H9 (cell line): Measurements from ENCODE around the gene JUNB. TPM values are rescaled to one million over a fixed set of nuclear protein-coding genes. Genes with fewer than 3 reads are reported as not detected.

ENCODE experiments used
- DNase-seq: peaks from one replicate; pipeline ENCODE4 v3.0.0-alpha.2; 2017
- H2AFZ ChIP-seq: one replicate; pipeline ENCODE4 v1.6.1; 2013; ENCODE audit warnings: mild to moderate bottlenecking, low read length, control low read depth, moderate library complexity
- H2AK5ac ChIP-seq: 2 replicates; pipeline ENCODE4 v1.6.1; 2013; ENCODE audit warnings: low read length, control low read depth, mixed read lengths; ENCODE audit not compliant: insufficient read length
- H2BK120ac ChIP-seq: one replicate; pipeline ENCODE4 v1.6.1; 2013; ENCODE audit warnings: low read depth, mild to moderate bottlenecking, low read length, control low read depth, inconsistent platforms; ENCODE audit not compliant: poor library complexity, severe bottlenecking
- H2BK12ac ChIP-seq: 2 replicates; pipeline ENCODE4 v1.6.1; 2013; ENCODE audit warnings: low read length, control low read depth, mixed read lengths, low read depth; ENCODE audit not compliant: insufficient read length
- H2BK15ac ChIP-seq: 2 replicates; pipeline ENCODE4 v1.6.1; 2013; ENCODE audit warnings: low read depth, low read length, control low read depth
- H2BK20ac ChIP-seq: one replicate; pipeline ENCODE4 v1.6.1; 2013; ENCODE audit warnings: low read depth, mild to moderate bottlenecking, low read length, control low read depth, inconsistent platforms; ENCODE audit not compliant: poor library complexity, severe bottlenecking
- H2BK5ac ChIP-seq: 2 replicates; pipeline ENCODE4 v1.6.1; 2013; ENCODE audit warnings: low read length, control low read depth, mixed read lengths; ENCODE audit not compliant: insufficient read length
- H3K14ac ChIP-seq: 2 replicates; pipeline ENCODE4 v1.6.1; 2013; ENCODE audit warnings: low read length, control low read depth; ENCODE audit not compliant: insufficient read depth
- H3K18ac ChIP-seq: 2 replicates; pipeline ENCODE4 v1.6.1; 2013; ENCODE audit warnings: low read depth, mild to moderate bottlenecking, mixed read lengths, low read length, control low read depth; ENCODE audit not compliant: insufficient read length
- H3K23ac ChIP-seq: 2 replicates; pipeline ENCODE4 v1.6.1; 2013; ENCODE audit warnings: low read length, control low read depth, mixed read lengths, low read depth; ENCODE audit not compliant: insufficient read length
- H3K23me2 ChIP-seq: 2 replicates; pipeline ENCODE4 v1.6.1; 2013; ENCODE audit warnings: low read depth, mild to moderate bottlenecking, mixed read lengths, low read length, control low read depth; ENCODE audit not compliant: insufficient read length, poor library complexity, severe bottlenecking
- H3K27ac ChIP-seq: 2 replicates; pipeline ENCODE4 v1.5.1; 2013; ENCODE audit warnings: low read length, control low read depth, mixed read lengths, low read depth; ENCODE audit not compliant: insufficient read length
- H3K27me3 ChIP-seq: 2 replicates; pipeline ENCODE4 v1.6.1; 2013; ENCODE audit warnings: low read length, control low read depth, inconsistent platforms; ENCODE audit not compliant: insufficient read depth
- H3K4ac ChIP-seq: 2 replicates; pipeline ENCODE4 v1.6.1; 2013; ENCODE audit warnings: low read depth, mild to moderate bottlenecking, control low read depth, inconsistent platforms, low read length, moderate library complexity
- H3K4me1 ChIP-seq: 2 replicates; pipeline ENCODE4 v1.6.1; 2013; ENCODE audit warnings: low read length, control low read depth, inconsistent platforms; ENCODE audit not compliant: insufficient read depth
- H3K4me2 ChIP-seq: 2 replicates; pipeline ENCODE4 v1.6.1; 2013; ENCODE audit warnings: low read length, control low read depth, mixed read lengths; ENCODE audit not compliant: insufficient read length, insufficient read depth
- H3K56ac ChIP-seq: 2 replicates; pipeline ENCODE4 v1.6.1; 2013; ENCODE audit warnings: low read depth, mild to moderate bottlenecking, mixed read lengths, low read length, control low read depth; ENCODE audit not compliant: insufficient read length
- H3K79me1 ChIP-seq: 2 replicates; pipeline ENCODE4 v1.6.1; 2013; ENCODE audit warnings: low read depth, mild to moderate bottlenecking, moderate library complexity, low read length, control low read depth, inconsistent platforms; ENCODE audit not compliant: insufficient read depth, poor library complexity, severe bottlenecking
- H3K79me2 ChIP-seq: 2 replicates; pipeline ENCODE4 v1.6.1; 2013; ENCODE audit warnings: low read length, control low read depth, inconsistent platforms; ENCODE audit not compliant: insufficient read depth
- H3K9ac ChIP-seq: 2 replicates; pipeline ENCODE4 v1.6.1; 2013; ENCODE audit warnings: low read length, control low read depth, mixed read lengths; ENCODE audit not compliant: insufficient read length; ENCODE audit errors: extremely low read depth
- H3K9me3 ChIP-seq: one replicate; pipeline ENCODE4 v1.6.1; 2013; ENCODE audit warnings: low read depth, low read length, inconsistent platforms; ENCODE audit not compliant: control insufficient read depth
- H3T11ph ChIP-seq: one replicate; pipeline ENCODE4 v1.6.1; 2013; ENCODE audit warnings: mild to moderate bottlenecking, low read length, control low read depth, inconsistent platforms
- H4K20me1 ChIP-seq: one replicate; pipeline ENCODE4 v1.6.1; 2013; ENCODE audit not compliant: control insufficient read depth, insufficient read length, insufficient read depth
- H4K5ac ChIP-seq: 2 replicates; pipeline ENCODE4 v1.6.1; 2013; ENCODE audit warnings: low read depth, mild to moderate bottlenecking, mixed read lengths, low read length, control low read depth; ENCODE audit not compliant: insufficient read length
- H4K8ac ChIP-seq: replicated peaks from 2 replicates; pipeline ENCODE4 v1.6.1; 2013; ENCODE audit warnings: low read length, control low read depth, mixed read lengths, low read depth; ENCODE audit not compliant: insufficient read length
- H4K91ac ChIP-seq: 2 replicates; pipeline ENCODE4 v1.6.1; 2013; ENCODE audit warnings: low read depth, mild to moderate bottlenecking, moderate library complexity, mixed read lengths, low read length, control low read depth; ENCODE audit not compliant: insufficient read length
- H3K27ac Mint-ChIP-seq, 3 experiments: 2 replicates in 2 of 3; 3 replicates in 1 of 3; pipeline ENCODE4 v1.8.0; 2020 to 2021; ENCODE audit warnings: mixed read lengths in 3 of 3, mild to moderate bottlenecking in 1 of 3, moderate library complexity in 1 of 3
- H3K27me3 Mint-ChIP-seq: 2 replicates; pipeline ENCODE4 v1.8.0; 2021; ENCODE audit warnings: low read depth, mild to moderate bottlenecking, moderate library complexity, mixed read lengths
- H3K36me3 Mint-ChIP-seq, 3 experiments: 2 replicates in 2 of 3; 3 replicates in 1 of 3; pipeline ENCODE4 v1.8.0; 2020 to 2021; ENCODE audit warnings: low read depth in 3 of 3, mixed read lengths in 3 of 3; ENCODE audit not compliant: insufficient read depth in 1 of 3
- H3K4me1 Mint-ChIP-seq, 2 experiments: 2 replicates each; pipeline ENCODE4 v1.8.0; 2020; ENCODE audit warnings: mixed read lengths in 2 of 2
- H3K4me3 Mint-ChIP-seq, 2 experiments: 2 replicates in 1 of 2; 3 replicates in 1 of 2; pipeline ENCODE4 v1.8.0; 2020 to 2021; ENCODE audit warnings: mild to moderate bottlenecking in 2 of 2, mixed read lengths in 2 of 2, moderate library complexity in 1 of 2
- H3K9me3 Mint-ChIP-seq, 2 experiments: 2 replicates in 1 of 2; 3 replicates in 1 of 2; pipeline ENCODE4 v1.8.0; 2020; ENCODE audit warnings: mild to moderate bottlenecking in 2 of 2, mixed read lengths in 2 of 2, moderate library complexity in 1 of 2
- CTCF ChIP-seq: fragments of 200-600 bp; sonication (generic); conservative IDR thresholded peaks from 3 replicates; pipeline ENCODE4 v1.8.0; 2021; ENCODE audit warnings: antibody characterized with exemption, mild to moderate bottlenecking
- WGBS: extraction: QIAGEN DNeasy Blood & Tissue Kit; methylation state at CpG from one replicate; pipeline ENCODE4 v1.1.7; 2013; ENCODE audit warnings: missing lambda C conversion rate, low lambda C conversion rate, mixed read lengths; ENCODE audit not compliant: insufficient read length; ENCODE audit errors: extremely low coverage; 5-methylcytosine and 5-hydroxymethylcytosine counted together
- total RNA-seq: library from RNA; stranded (reverse); gene quantifications from 2 replicates; pipeline ENCODE4 v1.2.1, GENCODE V29; 2021

Gene JUNB
- total RNA-seq, 1 experiment from 2014 or later = 15.9 TPM

GRCh38 chr19:12749938-12750521 lies 41.3 kb upstream of the JUNB start:
- Mint-ChIP-seq H3K27ac (no peak overlapping the region), H3K4me1 (peaks cover 18 to 35% of the 10 kb centered on the region in 2 experiments), H3K9me3 (peaks cover 3 to 5% of the 10 kb centered on the region in 2 experiments; a peak in 3 of 5 replicates), H3K4me3 (no peak overlapping the region; a peak in 1 of 5 replicates), H3K27me3 (peaks cover 56% of the 10 kb centered on the region), H3K36me3 (peaks cover 28 to 31% (median 28%) of the 10 kb centered on the region in 3 experiments)
- no peak overlapping the region for H4K91ac ChIP-seq
- H3K4me2 ChIP-seq = no peak overlapping the region
- no peaks in the 10 kb centered on the region for H3K79me1 ChIP-seq
- H3K4me1 ChIP-seq = no peaks in the 10 kb centered on the region
- H3K9ac ChIP-seq = no peak overlapping the region
- no CpG with 5 or more reads among the region's 24 CpGs for WGBS
- no peak overlapping the region for H4K5ac ChIP-seq
- H3K4ac ChIP-seq = no peak overlapping the region
- H3K14ac ChIP-seq = no peak overlapping the region
- no peak overlapping the region for H2BK20ac ChIP-seq
- no peak overlapping the region for H2AK5ac ChIP-seq
- H2BK15ac ChIP-seq = no peak overlapping the region
- no peak overlapping the region for H3T11ph ChIP-seq
- TF ChIP-seq CTCF = no peak
- DNase-seq = no peak
- H3K27me3 ChIP-seq = no peaks in the 10 kb centered on the region; the same call in 1 of the 2 replicates
- H3K18ac ChIP-seq = no peak overlapping the region
- H2BK12ac ChIP-seq = no peak overlapping the region
- H2BK120ac ChIP-seq = no peak overlapping the region
- no peak overlapping the region for H2AFZ ChIP-seq
- no peak overlapping the region for H3K27ac ChIP-seq
- H3K9me3 ChIP-seq = no peaks in the 10 kb centered on the region
- H2BK5ac ChIP-seq = no peak overlapping the region
- H3K56ac ChIP-seq = no peak overlapping the region
- H3K79me2 ChIP-seq = no peaks in the 10 kb centered on the region
- H3K23ac ChIP-seq = no peak overlapping the region
- H3K23me2 ChIP-seq = peaks cover 6% of the 10 kb centered on the region
- H4K8ac ChIP-seq = no peak overlapping the region
- no peaks in the 10 kb centered on the region for H4K20me1 ChIP-seq
